ENCODE measurements around the gene PPP2R2C. TPM values are rescaled to one million over a fixed set of nuclear protein-coding genes. Genes with fewer than 3 reads are reported as not detected.

Gene PPP2R2C
- total RNA-seq, 2 donors from 2014 or later, result 0.66 to 0.78 TPM

DNA sequence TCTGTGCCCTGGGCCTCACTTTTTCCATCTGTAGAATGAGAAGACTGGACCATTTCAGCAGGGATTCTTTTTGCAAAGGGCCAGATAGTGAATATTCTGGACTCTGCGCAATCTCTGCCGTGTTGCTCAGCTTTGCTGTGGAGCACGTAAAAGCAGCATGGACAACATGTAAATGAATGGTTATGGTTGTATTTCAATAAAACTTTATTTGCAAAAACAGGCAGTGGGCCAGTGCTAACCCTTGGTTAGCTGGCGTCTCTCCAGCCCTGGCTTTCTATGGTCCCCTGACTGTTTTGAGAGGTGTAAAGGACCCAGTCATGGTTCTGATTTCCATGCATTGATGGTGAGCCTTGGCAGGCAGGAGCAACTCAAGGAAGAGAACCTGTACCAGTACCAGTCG is 184.1 kb downstream of the PPP2R2C start:
- H3K4me3 ChIP-seq, result no peak overlapping the region
- H3K9me3 ChIP-seq, result no peaks in the 10 kb centered on the region
- H3K27ac ChIP-seq, result no peak overlapping the region
- no peak for TF ChIP-seq POLR2A (IDR thresholded peaks at IDR 0.05)
- TF ChIP-seq, protein P1, sequence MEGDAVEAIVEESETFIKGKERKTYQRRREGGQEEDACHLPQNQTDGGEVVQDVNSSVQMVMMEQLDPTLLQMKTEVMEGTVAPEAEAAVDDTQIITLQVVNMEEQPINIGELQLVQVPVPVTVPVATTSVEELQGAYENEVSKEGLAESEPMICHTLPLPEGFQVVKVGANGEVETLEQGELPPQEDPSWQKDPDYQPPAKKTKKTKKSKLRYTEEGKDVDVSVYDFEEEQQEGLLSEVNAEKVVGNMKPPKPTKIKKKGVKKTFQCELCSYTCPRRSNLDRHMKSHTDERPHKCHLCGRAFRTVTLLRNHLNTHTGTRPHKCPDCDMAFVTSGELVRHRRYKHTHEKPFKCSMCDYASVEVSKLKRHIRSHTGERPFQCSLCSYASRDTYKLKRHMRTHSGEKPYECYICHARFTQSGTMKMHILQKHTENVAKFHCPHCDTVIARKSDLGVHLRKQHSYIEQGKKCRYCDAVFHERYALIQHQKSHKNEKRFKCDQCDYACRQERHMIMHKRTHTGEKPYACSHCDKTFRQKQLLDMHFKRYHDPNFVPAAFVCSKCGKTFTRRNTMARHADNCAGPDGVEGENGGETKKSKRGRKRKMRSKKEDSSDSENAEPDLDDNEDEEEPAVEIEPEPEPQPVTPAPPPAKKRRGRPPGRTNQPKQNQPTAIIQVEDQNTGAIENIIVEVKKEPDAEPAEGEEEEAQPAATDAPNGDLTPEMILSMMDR (IDR thresholded peaks at IDR 0.05), result no peak
- H3K36me3 ChIP-seq (replicated peaks in 1 of 2; ENCODE audit: insufficient read depth in 1 of 2, low read depth in 2 of 2), result peaks cover 0 to 16% of the 10 kb centered on the region in 2 donors
- WGBS, 2 donors, result 90 to 100% methylated on average over 3 to 5 of the region's 5 CpGs
- no peaks in the 10 kb centered on the region for H3K4me1 ChIP-seq
- no peak for DNase-seq
- ATAC-seq, result no peak
- no peaks in the 10 kb centered on the region for H3K27me3 ChIP-seq
- intact Hi-C loops (cut with DNase I), result no loop called here

DNA sequence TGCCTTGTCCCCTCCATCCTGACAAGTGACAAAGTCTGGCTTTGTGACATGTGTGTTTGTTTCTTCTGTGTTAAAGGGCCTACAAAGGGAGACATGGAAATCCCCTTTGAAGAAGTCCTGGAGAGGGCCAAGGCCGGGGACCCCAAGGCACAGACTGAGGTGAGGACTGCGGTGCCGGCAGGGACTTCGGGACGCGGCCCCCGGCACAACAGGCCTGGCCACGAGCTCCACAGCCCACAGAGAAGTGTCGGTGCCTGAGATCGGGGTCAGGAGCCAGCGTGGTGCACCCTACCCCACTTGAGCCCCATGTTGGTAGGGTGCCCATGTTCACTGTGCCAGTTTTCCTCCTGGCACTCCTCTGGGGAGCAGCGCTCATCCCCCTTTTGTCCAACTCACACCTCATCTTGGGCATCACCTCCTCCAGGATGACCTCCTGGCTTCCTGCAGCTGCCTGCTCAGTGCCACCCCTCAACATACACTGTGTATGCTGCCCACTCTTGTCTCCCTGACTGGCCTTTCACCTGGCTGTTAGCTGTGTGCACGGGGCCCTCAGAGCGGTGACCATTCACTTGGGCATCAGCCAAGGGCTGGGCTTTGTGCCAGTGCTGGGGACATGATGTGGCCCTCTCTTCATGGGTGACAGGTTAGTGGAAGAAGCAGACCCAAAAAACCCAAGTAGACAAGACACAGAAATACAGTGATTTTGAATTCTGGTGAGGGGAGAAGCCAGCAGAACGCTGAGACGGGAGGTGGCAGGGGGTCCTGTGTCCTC is 185.2 kb downstream of the PPP2R2C start:
- intact Hi-C loops (cut with DNase I), result no loop called here
- DNase-seq (peak in 1 of 4 donors; percentile 25), ATAC-seq (no peak)
- Histone ChIP-seq H3K4me1 (no peaks in the 10 kb centered on the region), H3K9me3 (no peaks in the 10 kb centered on the region), H3K27me3 (no peaks in the 10 kb centered on the region), H3K27ac (no peak overlapping the region), H3K4me3 (no peak overlapping the region), H3K36me3 (replicated peaks in 1 of 2; ENCODE audit: insufficient read depth in 1 of 2, low read depth in 2 of 2) (peaks cover 0 to 16% of the 10 kb centered on the region in 2 donors)
- TF ChIP-seq, protein P1 (IDR thresholded peaks at IDR 0.05), result no peak
- no peak for TF ChIP-seq POLR2A (IDR thresholded peaks at IDR 0.05)
- WGBS, 2 donors, result 95 to 96% methylated on average over 12 to 16 of the region's 16 CpGs

DNA sequence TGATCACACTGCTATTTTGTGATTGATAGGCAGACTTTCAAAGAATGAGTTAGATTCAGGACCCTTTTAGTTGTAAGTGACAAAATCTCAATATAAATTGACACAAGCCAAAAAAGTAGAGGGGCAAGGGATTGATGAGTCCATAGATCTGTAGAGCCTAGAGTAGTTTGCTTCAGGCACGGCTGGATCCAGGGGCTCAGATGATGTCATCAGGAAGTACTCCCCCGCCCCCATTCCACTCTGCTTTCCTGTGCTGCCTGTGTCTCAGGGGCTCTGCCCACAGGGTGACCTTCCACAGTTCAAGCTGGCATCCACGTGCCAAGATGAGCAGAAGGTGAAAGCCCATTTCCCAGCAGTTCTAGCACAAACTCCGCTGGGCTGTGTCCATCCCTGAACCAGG is 189.1 kb downstream of the PPP2R2C start:
- H3K4me3 ChIP-seq, result no peak overlapping the region
- DNase-seq, result no peak
- no peak for ATAC-seq
- intact Hi-C loops (cut with DNase I), result no loop called here
- no peaks in the 10 kb centered on the region for H3K9me3 ChIP-seq
- no peaks in the 10 kb centered on the region for H3K27me3 ChIP-seq
- peaks cover 10% of the 10 kb centered on the region for H3K4me1 ChIP-seq
- peaks cover 0 to 9% of the 10 kb centered on the region in 2 donors for H3K36me3 ChIP-seq (replicated peaks in 1 of 2; ENCODE audit: insufficient read depth in 1 of 2, low read depth in 2 of 2)
- TF ChIP-seq, protein P1 (IDR thresholded peaks at IDR 0.05), result no peak
- TF ChIP-seq POLR2A (IDR thresholded peaks at IDR 0.05), result no peak
- WGBS, 2 donors, result 88 to 100% methylated on average over 1 to 4 of the region's 4 CpGs
- H3K27ac ChIP-seq, result no peak overlapping the region

DNA sequence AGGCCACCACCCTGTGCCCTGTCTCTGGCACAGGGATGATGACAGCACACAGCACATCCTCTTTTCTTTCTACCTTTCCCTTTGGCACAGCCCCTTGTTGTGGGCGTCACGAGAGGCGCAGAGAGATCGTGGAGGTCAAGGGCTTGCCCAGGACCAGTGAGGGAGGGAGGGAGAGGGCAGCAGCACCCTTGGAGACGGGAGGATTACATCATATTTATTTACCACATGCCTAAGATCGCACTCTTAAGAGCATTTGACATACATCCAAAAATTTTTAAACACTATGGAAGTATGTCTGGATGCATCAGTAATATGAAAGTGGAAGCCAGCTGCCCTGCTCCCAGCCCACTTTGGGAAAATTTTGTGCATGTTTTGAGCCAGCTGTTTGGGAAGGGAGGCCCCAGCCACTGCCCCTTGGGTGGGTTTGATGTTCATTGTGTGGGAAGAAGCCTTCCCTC is 190.1 kb downstream of the PPP2R2C start:
- WGBS, 2 donors, result 64 to 71% methylated on average over 6 of the region's 6 CpGs
- Histone ChIP-seq H3K9me3 (no peaks in the 10 kb centered on the region), H3K27ac (no peak overlapping the region), H3K36me3 (replicated peaks in 1 of 2; ENCODE audit: insufficient read depth in 1 of 2, low read depth in 2 of 2) (peaks cover 0 to 5% of the 10 kb centered on the region in 2 donors), H3K27me3 (no peaks in the 10 kb centered on the region), H3K4me1 (peaks cover 19% of the 10 kb centered on the region), H3K4me3 (no peak overlapping the region)
- DNase-seq (no peak), ATAC-seq (no peak)
- TF ChIP-seq, protein P1 (IDR thresholded peaks at IDR 0.05), result no peak
- TF ChIP-seq POLR2A (IDR thresholded peaks at IDR 0.05), result no peak
- intact Hi-C loops (cut with DNase I), result no loop called here

Data from body of pancreas (tissue), 4 donors.